K562 treated with DMSO at 1 percent for 24 hours (cell line): Measurements from ENCODE around the gene MCHR1. TPM values are rescaled to one million over a fixed set of nuclear protein-coding genes. Genes with fewer than 3 reads are reported as not detected.

Experiments used
- total RNA-seq: library from RNA; unstranded; fragments of 300-600 nt; gene quantifications from 2 replicates; pipeline ENCODE4 v1.2.3, GENCODE V29; 2022; ENCODE audit warnings: low read depth; ENCODE audit not compliant: insufficient read depth

The MCHR1 gene, protein sequence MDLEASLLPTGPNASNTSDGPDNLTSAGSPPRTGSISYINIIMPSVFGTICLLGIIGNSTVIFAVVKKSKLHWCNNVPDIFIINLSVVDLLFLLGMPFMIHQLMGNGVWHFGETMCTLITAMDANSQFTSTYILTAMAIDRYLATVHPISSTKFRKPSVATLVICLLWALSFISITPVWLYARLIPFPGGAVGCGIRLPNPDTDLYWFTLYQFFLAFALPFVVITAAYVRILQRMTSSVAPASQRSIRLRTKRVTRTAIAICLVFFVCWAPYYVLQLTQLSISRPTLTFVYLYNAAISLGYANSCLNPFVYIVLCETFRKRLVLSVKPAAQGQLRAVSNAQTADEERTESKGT
- total RNA-seq, result not detected in 2 replicates

DNA sequence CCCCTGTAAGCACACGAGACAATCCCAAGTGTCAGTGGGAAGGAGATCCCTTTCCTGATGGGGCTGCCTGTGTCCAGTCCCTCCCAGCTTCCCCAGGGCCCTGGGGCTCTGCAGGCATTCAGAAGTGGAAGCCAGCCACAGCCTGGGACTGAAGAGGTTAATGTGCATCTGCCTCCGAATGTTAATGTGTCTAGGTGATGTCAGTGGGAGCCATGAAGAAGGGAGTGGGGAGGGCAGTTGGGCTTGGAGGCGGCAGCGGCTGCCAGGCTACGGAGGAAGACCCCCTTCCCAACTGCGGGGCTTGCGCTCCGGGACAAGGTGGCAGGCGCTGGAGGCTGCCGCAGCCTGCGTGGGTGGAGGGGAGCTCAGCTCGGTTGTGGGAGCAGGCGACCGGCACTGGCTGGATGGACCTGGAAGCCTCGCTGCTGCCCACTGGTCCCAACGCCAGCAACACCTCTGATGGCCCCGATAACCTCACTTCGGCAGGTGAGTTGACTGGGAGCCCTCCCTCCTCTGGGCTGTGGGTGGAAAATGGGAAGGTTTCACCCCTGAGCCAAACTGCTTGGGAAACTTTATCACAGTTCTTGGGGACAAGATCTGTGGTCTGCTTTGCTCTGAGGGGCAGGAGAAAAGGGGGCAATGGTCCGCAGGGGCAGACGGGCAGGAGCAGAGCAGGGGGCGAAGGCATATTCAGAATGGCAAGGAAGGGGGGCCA lies at the start of gene MCHR1:
TSS of gene MCHR1 (plus strand) at position 236 of the 715 bp plus-strand sequence. CDS start at position 405, 169 bp downstream.

DNA sequence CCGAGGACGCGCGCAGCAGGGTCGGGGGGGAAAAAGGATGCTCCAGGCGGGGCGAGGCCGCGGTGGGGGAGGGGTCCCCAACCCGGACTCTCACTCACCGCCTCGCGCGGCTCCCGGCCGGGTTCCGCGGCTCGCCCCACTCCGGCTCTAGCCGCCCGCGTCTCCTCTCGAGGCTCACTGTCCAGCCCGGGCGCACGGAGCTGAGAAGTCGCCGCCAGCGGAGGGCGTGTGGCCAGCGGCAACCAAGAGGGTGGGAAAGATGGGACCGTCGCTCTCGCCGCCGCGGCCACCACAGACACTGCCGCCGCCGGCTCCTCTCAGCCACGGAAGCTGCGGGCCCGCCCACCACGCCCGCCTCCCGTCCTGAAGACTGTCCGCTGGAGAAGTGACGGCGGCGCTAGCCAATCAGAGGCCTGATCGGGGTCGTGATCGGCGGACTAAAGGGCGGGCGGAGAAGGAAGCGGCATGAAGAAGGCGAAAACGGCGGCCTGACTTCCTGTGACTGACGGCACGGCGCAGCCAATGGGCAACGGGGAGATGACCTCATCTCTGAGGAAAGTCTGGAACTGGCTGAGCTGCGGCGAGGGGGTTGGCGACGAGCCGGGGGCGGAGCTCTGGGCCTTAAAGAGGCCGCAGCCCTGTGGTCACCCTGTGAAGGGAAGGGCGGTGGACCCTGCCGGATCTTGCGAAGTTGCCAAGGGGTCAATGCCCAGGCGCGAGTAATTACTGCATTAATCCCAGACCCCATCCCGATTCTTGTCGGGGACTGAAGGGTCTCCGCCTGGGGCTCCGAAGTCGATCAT lies 42.7 kb upstream of the MCHR1 start, which contains the start of gene MRTFA:
TSS of gene MRTFA (minus strand) at position 340 of the 803 bp plus-strand sequence.

Other genes starting within 250 kb of the MCHR1 start
- 27.2 and 35.8 TPM in 2 replicates for gene MRTFA, start 42.8 kb upstream of the MCHR1 start, total RNA-seq
- gene SLC25A17, start 139.9 kb downstream of the MCHR1 start, total RNA-seq, result 22.0 and 24.3 TPM in 2 replicates
- gene ST13, start 177.2 kb downstream of the MCHR1 start, total RNA-seq, result 183 and 188 TPM in 2 replicates
- gene XPNPEP3, start 177.7 kb downstream of the MCHR1 start, total RNA-seq, result 5.1 and 16.6 TPM in 2 replicates
- not detected in 2 replicates for gene DNAJB7, start 182.6 kb downstream of the MCHR1 start, total RNA-seq